GM23338 (cell line): ENCODE data around the gene ADAMTSL5. TPM values are rescaled to one million over a fixed set of nuclear protein-coding genes. Genes with fewer than 3 reads are reported as not detected.

Experiments
- polyA plus RNA-seq: library from polyadenylated mRNA; unstranded; fragments of >200 nt; fragmentation: Nextera tagmentation; extraction: Ambion mirVana; gene quantifications from 2 replicates; pipeline ENCODE4 v1.2.1, GENCODE V29; 2016
- total RNA-seq: library from RNA; depleted of rRNA; stranded (reverse); fragments of >200 nt; shearing (Covaris generic); gene quantifications from 2 replicates; pipeline ENCODE4 v1.2.3, GENCODE V29; 2014; rRNA removed

The ADAMTSL5 gene
- total and polyA plus RNA-seq, 2 experiments from 2014 or later, result 0.10 to 0.97 TPM

Other genes starting within 250 kb of the ADAMTSL5 start
- 152 and 202 TPM in 2 replicates for gene CIRBP, start 243.7 kb downstream of the ADAMTSL5 start, total RNA-seq
- 153 and 160 TPM in 2 replicates for gene CIRBP, start 243.7 kb downstream of the ADAMTSL5 start, polyA plus RNA-seq
- gene FAM174C, start 237.5 kb downstream of the ADAMTSL5 start, total RNA-seq, result 39.2 and 60.4 TPM in 2 replicates
- gene FAM174C, start 237.5 kb downstream of the ADAMTSL5 start, polyA plus RNA-seq, result 62.3 and 68.0 TPM in 2 replicates
- gene EFNA2, start 227.1 kb downstream of the ADAMTSL5 start, total RNA-seq, result 8.2 and 10.3 TPM in 2 replicates
- gene EFNA2, start 227.1 kb downstream of the ADAMTSL5 start, polyA plus RNA-seq, result 2.7 and 4.8 TPM in 2 replicates
- 128 and 132 TPM in 2 replicates for gene NDUFS7, start 129.1 kb downstream of the ADAMTSL5 start, total RNA-seq
- 201 and 203 TPM in 2 replicates for gene NDUFS7, start 129.1 kb downstream of the ADAMTSL5 start, polyA plus RNA-seq
- 21.5 and 27.3 TPM in 2 replicates for gene GAMT, start 111.5 kb downstream of the ADAMTSL5 start, total RNA-seq
- gene GAMT, start 111.5 kb downstream of the ADAMTSL5 start, polyA plus RNA-seq, result 33.6 and 36.9 TPM in 2 replicates
- 180 and 194 TPM in 2 replicates for gene DAZAP1, start 105.4 kb downstream of the ADAMTSL5 start, total RNA-seq
- gene DAZAP1, start 105.4 kb downstream of the ADAMTSL5 start, polyA plus RNA-seq, result 44.1 and 48.1 TPM in 2 replicates
- 2,953 and 3,723 TPM in 2 replicates for gene RPS15, start 74.6 kb downstream of the ADAMTSL5 start, total RNA-seq
- 3,861 and 4,267 TPM in 2 replicates for gene RPS15, start 74.6 kb downstream of the ADAMTSL5 start, polyA plus RNA-seq
- gene APC2, start 62.9 kb downstream of the ADAMTSL5 start, total RNA-seq, result 14.3 and 18.3 TPM in 2 replicates
- gene APC2, start 62.9 kb downstream of the ADAMTSL5 start, polyA plus RNA-seq, result 1.4 TPM in 2 replicates
- 61.1 and 64.9 TPM in 2 replicates for gene C19orf25, start 33.8 kb downstream of the ADAMTSL5 start, total RNA-seq
- 43.5 and 50.1 TPM in 2 replicates for gene C19orf25, start 33.8 kb downstream of the ADAMTSL5 start, polyA plus RNA-seq
- 5.9 and 15.1 TPM in 2 replicates for gene PCSK4, start 22.7 kb downstream of the ADAMTSL5 start, total RNA-seq
- gene PCSK4, start 22.7 kb downstream of the ADAMTSL5 start, polyA plus RNA-seq, result 3.8 and 5.6 TPM in 2 replicates
- 14.3 and 15.2 TPM in 2 replicates for gene REEP6, start 21.8 kb downstream of the ADAMTSL5 start, total RNA-seq
- 20.0 and 23.4 TPM in 2 replicates for gene REEP6, start 21.8 kb downstream of the ADAMTSL5 start, polyA plus RNA-seq
- 0.23 and 1.2 TPM in 2 replicates for gene PLK5, start 11.1 kb upstream of the ADAMTSL5 start, total RNA-seq
- 0.97 and 1.4 TPM in 2 replicates for gene PLK5, start 11.1 kb upstream of the ADAMTSL5 start, polyA plus RNA-seq
- 78.1 and 94.9 TPM in 2 replicates for gene MEX3D, start 55.3 kb upstream of the ADAMTSL5 start, total RNA-seq
- gene MEX3D, start 55.3 kb upstream of the ADAMTSL5 start, polyA plus RNA-seq, result 12.4 and 12.5 TPM in 2 replicates
- 103 and 118 TPM in 2 replicates for gene MBD3, start 79.8 kb upstream of the ADAMTSL5 start, total RNA-seq
- gene MBD3, start 79.8 kb upstream of the ADAMTSL5 start, polyA plus RNA-seq, result 27.6 and 28.5 TPM in 2 replicates
- gene UQCR11, start 92.4 kb upstream of the ADAMTSL5 start, total RNA-seq, result 35.3 and 46.4 TPM in 2 replicates
- gene UQCR11, start 92.4 kb upstream of the ADAMTSL5 start, polyA plus RNA-seq, result 413 and 414 TPM in 2 replicates
- 250 and 383 TPM in 2 replicates for gene TCF3, start 139.6 kb upstream of the ADAMTSL5 start, total RNA-seq
- 166 and 186 TPM in 2 replicates for gene TCF3, start 139.6 kb upstream of the ADAMTSL5 start, polyA plus RNA-seq
- gene ONECUT3, start 240.5 kb upstream of the ADAMTSL5 start, total RNA-seq, result not detected in 2 replicates
- gene ONECUT3, start 240.5 kb upstream of the ADAMTSL5 start, polyA plus RNA-seq, result not detected in 2 replicates